DOHH2 (cell line): ENCODE measurements around the gene THRB.

Experiments used
- CTCF ChIP-seq: fragments of 200-600 bp; sonication (generic); IDR thresholded peaks from one replicate; pipeline ENCODE4 v1.5.1; 2014; ENCODE audit warnings: antibody characterized with exemption, mild to moderate bottlenecking, low read depth, low read length; ENCODE audit not compliant: poor library complexity, severe bottlenecking
- EZH2phosphoT487 ChIP-seq: fragments of 200-600 bp; sonication (generic); IDR thresholded peaks from 2 replicates; pipeline ENCODE4 v1.6.1; 2017; ENCODE audit warnings: borderline replicate concordance, mild to moderate bottlenecking, antibody characterized with exemption, low read length, moderate library complexity, mixed read lengths

- TF ChIP-seq EZH2phosphoT487, result no peak
- no peak for TF ChIP-seq CTCF
Measured at GRCh38 chr3:24235121-24235520, 259.5 kb downstream of the THRB start.
